Keratinocyte (primary cell): Measurements from ENCODE around the gene ESYT3.
"Not testable (repeated sequence)": the region's sequence is repeated elsewhere in the genome, so short reads cannot be mapped to it uniquely, and the experiment has no call there.

Experiments
- EZH2 ChIP-seq: IDR thresholded peaks from one replicate; pipeline ENCODE4 v1.6.1; 2012; ENCODE audit warnings: inconsistent platforms, mild to moderate bottlenecking, low read length, moderate library complexity
- TF ChIP-seq, protein P1 (sequence below), 3 experiments: IDR thresholded peaks in 1 of 3; conservative IDR thresholded peaks in 1 of 3; optimal IDR thresholded peaks in 1 of 3; 2 replicates in 2 of 3; 3 replicates in 1 of 3; pipeline versions ENCODE3 to v1.5.1; 2011; ENCODE audit warnings: low read length in 3 of 3, mild to moderate bottlenecking in 3 of 3, moderate library complexity in 2 of 3, control low read depth in 1 of 3, inconsistent platforms in 1 of 3; ENCODE audit not compliant: insufficient read depth in 2 of 3; ENCODE audit errors: extremely low read depth in 1 of 3

DNA sequence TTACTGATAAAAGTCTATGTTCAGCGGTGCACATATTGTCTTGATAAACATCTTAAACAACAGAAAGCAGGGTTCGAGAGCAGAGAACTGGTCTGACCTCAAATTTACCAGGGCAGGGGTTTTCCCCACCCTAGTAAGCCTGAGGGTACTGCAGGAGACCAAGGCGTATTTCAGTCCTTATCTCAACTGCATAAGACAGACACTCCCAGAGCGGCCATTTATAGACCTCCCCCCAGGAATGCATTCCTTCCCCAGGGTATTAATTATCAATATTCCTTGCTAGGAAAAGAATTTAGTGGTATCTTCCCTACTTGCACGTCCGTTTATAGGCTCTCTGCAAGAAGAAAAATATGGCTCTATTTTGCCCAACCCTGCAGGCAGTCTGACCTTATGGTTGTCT, 52.2 kb downstream of the ESYT3 start:
- TF ChIP-seq, protein P1, sequence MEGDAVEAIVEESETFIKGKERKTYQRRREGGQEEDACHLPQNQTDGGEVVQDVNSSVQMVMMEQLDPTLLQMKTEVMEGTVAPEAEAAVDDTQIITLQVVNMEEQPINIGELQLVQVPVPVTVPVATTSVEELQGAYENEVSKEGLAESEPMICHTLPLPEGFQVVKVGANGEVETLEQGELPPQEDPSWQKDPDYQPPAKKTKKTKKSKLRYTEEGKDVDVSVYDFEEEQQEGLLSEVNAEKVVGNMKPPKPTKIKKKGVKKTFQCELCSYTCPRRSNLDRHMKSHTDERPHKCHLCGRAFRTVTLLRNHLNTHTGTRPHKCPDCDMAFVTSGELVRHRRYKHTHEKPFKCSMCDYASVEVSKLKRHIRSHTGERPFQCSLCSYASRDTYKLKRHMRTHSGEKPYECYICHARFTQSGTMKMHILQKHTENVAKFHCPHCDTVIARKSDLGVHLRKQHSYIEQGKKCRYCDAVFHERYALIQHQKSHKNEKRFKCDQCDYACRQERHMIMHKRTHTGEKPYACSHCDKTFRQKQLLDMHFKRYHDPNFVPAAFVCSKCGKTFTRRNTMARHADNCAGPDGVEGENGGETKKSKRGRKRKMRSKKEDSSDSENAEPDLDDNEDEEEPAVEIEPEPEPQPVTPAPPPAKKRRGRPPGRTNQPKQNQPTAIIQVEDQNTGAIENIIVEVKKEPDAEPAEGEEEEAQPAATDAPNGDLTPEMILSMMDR (optimal IDR thresholded peaks at IDR 0.05 in 1 of 3, IDR thresholded peaks at IDR 0.05 in 1 of 3, conservative IDR thresholded peaks at IDR 0.05 in 1 of 3; ENCODE audit: extremely low read depth in 1 of 3, insufficient read depth in 2 of 3, low read length in 3 of 3), result not testable (repeated sequence)
- TF ChIP-seq EZH2, result not testable (repeated sequence)
